IMR-90 (cell line): ENCODE results near the gene ANKMY2. TPM values are rescaled to one million over a fixed set of nuclear protein-coding genes. Genes with fewer than 3 reads are reported as not detected.

Experiments
- ATAC-seq: fragments of 200-7000 bp; cut with Tn5 transposase; 2 replicates; pipeline ENCODE4 v1.9.1; 2020; ENCODE audit warnings: low read depth, mild to moderate bottlenecking, moderate library complexity
- BruUV-seq: library from RNA; stranded (reverse); fragments of 400-500 nt; replicated peaks from 2 replicates; lab custom pipeline; 2021; lab: Mats Ljungman, UMichigan
- CTCF ChIA-PET: fragments of 300-600 bp; formaldehyde crosslinking; extraction: SDS; loops from one replicate; lab custom pipeline; 2021; ENCODE audit warnings: antibody characterized with exemption; lab: Yijun Ruan, JAX
- POLR2A ChIA-PET: fragments of 300-600 bp; sonication (Branson Sonifier 250); formaldehyde crosslinking; loops from one replicate; lab custom pipeline; 2022; ENCODE audit warnings: antibody characterized with exemption; ENCODE audit not compliant: unreplicated experiment; lab: Charles Lee
- DNase-seq: peaks from one replicate; pipeline ENCODE4 v3.0.0; 2013
- H2AFZ ChIP-seq: replicated peaks from 2 replicates; pipeline ENCODE3; 2013; ENCODE audit warnings: low read length, mild to moderate bottlenecking; ENCODE audit not compliant: poor library complexity
- H2AK5ac ChIP-seq: 2 replicates; pipeline ENCODE4 v1.6.1; 2013; ENCODE audit warnings: low read depth, low read length, inconsistent platforms
- H2AK9ac ChIP-seq: replicated peaks from 2 replicates; pipeline ENCODE3; 2013; ENCODE audit warnings: mild to moderate bottlenecking, low read depth, low read length, moderate library complexity; ENCODE audit not compliant: poor library complexity
- H2BK120ac ChIP-seq: 2 replicates; pipeline ENCODE4 v1.6.1; 2013; ENCODE audit warnings: low read depth, low read length, inconsistent platforms
- H2BK15ac ChIP-seq: 3 replicates; pipeline ENCODE4 v1.6.1; 2013; ENCODE audit warnings: low read depth, low read length, inconsistent platforms
- H2BK20ac ChIP-seq: 2 replicates; pipeline ENCODE4 v1.6.1; 2013; ENCODE audit warnings: low read depth, mild to moderate bottlenecking, inconsistent platforms, low read length, moderate library complexity
- H2BK5ac ChIP-seq: 2 replicates; pipeline ENCODE4 v1.6.1; 2013; ENCODE audit warnings: mild to moderate bottlenecking, low read depth, low read length, inconsistent platforms; ENCODE audit not compliant: poor library complexity, severe bottlenecking
- H3K14ac ChIP-seq: replicated peaks from 2 replicates; pipeline ENCODE4 v1.6.1; 2013; ENCODE audit warnings: low read depth, low read length, inconsistent platforms
- H3K18ac ChIP-seq: 2 replicates; pipeline ENCODE4 v1.6.1; 2013; ENCODE audit warnings: low read depth, low read length, control low read depth
- H3K23ac ChIP-seq: 2 replicates; pipeline ENCODE4 v1.6.1; 2013; ENCODE audit warnings: low read depth, low read length, inconsistent platforms
- H3K27ac ChIP-seq: 2 replicates; pipeline ENCODE4 v1.5.1; 2013; ENCODE audit warnings: mild to moderate bottlenecking, control low read depth, low read length; ENCODE audit not compliant: insufficient read depth
- H3K27me3 ChIP-seq: 2 replicates; pipeline ENCODE4 v1.6.1; 2013; ENCODE audit warnings: low read length; ENCODE audit not compliant: control insufficient read depth, insufficient read depth
- H3K36me3 ChIP-seq: 2 replicates; pipeline ENCODE4 v1.6.1; 2013; ENCODE audit warnings: low read length, mixed read lengths; ENCODE audit not compliant: control insufficient read depth, insufficient read depth
- H3K4ac ChIP-seq: 2 replicates; pipeline ENCODE4 v1.6.1; 2013; ENCODE audit warnings: low read depth, low read length, inconsistent platforms
- H3K4me1 ChIP-seq: 2 replicates; pipeline ENCODE4 v1.6.1; 2013; ENCODE audit warnings: low read length, mixed read lengths; ENCODE audit not compliant: control insufficient read depth, insufficient read depth
- H3K4me2 ChIP-seq: 2 replicates; pipeline ENCODE4 v1.6.1; 2013; ENCODE audit warnings: low read depth, mild to moderate bottlenecking, control low read depth, low read length, moderate library complexity
- H3K4me3 ChIP-seq: 2 replicates; pipeline ENCODE4 v1.5.1; 2013; ENCODE audit warnings: low read depth, mild to moderate bottlenecking, control low read depth, low read length, moderate library complexity; ENCODE audit not compliant: insufficient read depth
- H3K56ac ChIP-seq: 2 replicates; pipeline ENCODE4 v1.6.1; 2013; ENCODE audit warnings: low read length, inconsistent platforms; ENCODE audit not compliant: insufficient read depth; ENCODE audit errors: extremely low read depth
- H3K79me1 ChIP-seq, 2 experiments: 2 replicates each; pipeline ENCODE4 v1.6.1; 2013; ENCODE audit warnings: low read length in 2 of 2, inconsistent platforms in 1 of 2, low read depth in 1 of 2
- H3K9ac ChIP-seq: 2 replicates; pipeline ENCODE4 v1.6.1; 2013; ENCODE audit warnings: low read depth, low read length, control low read depth
- H3K9me1 ChIP-seq: 2 replicates; pipeline ENCODE4 v1.6.1; 2013; ENCODE audit warnings: low read length, inconsistent platforms; ENCODE audit not compliant: insufficient read depth
- H3K9me3 ChIP-seq: 2 replicates; pipeline ENCODE4 v1.6.1; 2013; ENCODE audit warnings: low read length; ENCODE audit not compliant: control insufficient read depth, insufficient read depth
- H4K20me1 ChIP-seq: 2 replicates; pipeline ENCODE4 v1.6.1; 2013; ENCODE audit warnings: low read length, inconsistent platforms; ENCODE audit not compliant: insufficient read depth
- H4K5ac ChIP-seq: 2 replicates; pipeline ENCODE4 v1.6.1; 2013; ENCODE audit warnings: mild to moderate bottlenecking, low read depth, low read length, control low read depth
- H4K8ac ChIP-seq, 2 experiments: 2 replicates each; pipeline ENCODE4 v1.6.1; 2013; ENCODE audit warnings: low read depth in 2 of 2, low read length in 2 of 2, control low read depth in 1 of 2, inconsistent platforms in 1 of 2
- H4K91ac ChIP-seq: 2 replicates; pipeline ENCODE4 v1.6.1; 2013; ENCODE audit warnings: low read depth, low read length, inconsistent platforms; ENCODE audit not compliant: insufficient read depth
- BHLHE40 ChIP-seq: fragments of 150-350 bp; IDR thresholded peaks from 2 replicates; pipeline ENCODE4 v1.6.1; 2016; ENCODE audit warnings: mild to moderate bottlenecking, low read depth, low read length
- CTCF ChIP-seq: conservative IDR thresholded peaks from 2 replicates; pipeline ENCODE4 v1.5.1; 2012; ENCODE audit warnings: mild to moderate bottlenecking, low read depth, low read length, improper control_type of control experiment
- RAD21 ChIP-seq: IDR thresholded peaks from 2 replicates; pipeline ENCODE4 v1.6.1; 2012; ENCODE audit warnings: low read length, improper control_type of control experiment
- WGBS, 2 experiments: methylation state at CpG; one replicate each; pipeline versions ENCODE4 v1.1.5 to v1.1.7; 2013; ENCODE audit warnings: missing lambda C conversion rate in 2 of 2; ENCODE audit not compliant: insufficient read length in 1 of 2; ENCODE audit errors: extremely low coverage in 2 of 2; 5-methylcytosine and 5-hydroxymethylcytosine counted together
- dilution Hi-C: fragments of 300-500 bp; cut with HindIII; formaldehyde crosslinking; loops from one replicate; pipeline ENCODE4 v1.14.3; 2018; ENCODE audit warnings: low sequenced_read_pairs; ENCODE audit not compliant: unreplicated experiment
- in situ Hi-C: fragments of 300-500 bp; cut with MboI; formaldehyde crosslinking; loops from 3 replicates; pipeline ENCODE4 v1.14.3; 2019; ENCODE audit warnings: low sequenced_read_pairs, inconsistent platforms, mixed read lengths
- intact Hi-C: fragments of 100-400 bp; cut with micrococcal nuclease; formaldehyde crosslinking; loops from 2 replicates; pipeline ENCODE4 v1.10.0; 2022
- polyA plus RNA-seq, 3 experiments: library from polyadenylated mRNA; depleted of rRNA; stranded (reverse); fragments of >200 nt; gene quantifications; 2 replicates each; pipeline ENCODE4 v1.2.3, GENCODE V29; 2012; ENCODE audit warnings: low replicate concordance in 1 of 3
- total RNA-seq: library from RNA; depleted of rRNA; stranded (reverse); fragments of >200 nt; gene quantifications from 2 replicates; pipeline ENCODE4 v1.2.3, GENCODE V29; 2012

Gene ANKMY2
- total and polyA plus RNA-seq, 2 of the 4 experiments (the other 2 are of a cell fraction): 19.5 to 41.9 TPM

GRCh38 chr7:16604054-16604453 lies 41.5 kb downstream of the ANKMY2 start:
- no CpG with 5 or more reads among the region's 3 CpGs for WGBS, 2 experiments
- H3K4me2 ChIP-seq: no peak overlapping the region
- in situ Hi-C loops: loop anchor here (25.0 kb wide), 1 partner anchor 308 kb away; no protein-coding TSS in a partner anchor
- no peak overlapping the region for H3K9ac ChIP-seq
- 0 out of 2 replicates have a peak, but pooled peaks cover 3% of the 10 kb centered on the region for H3K4me1 ChIP-seq
- H2AK5ac ChIP-seq: no peak overlapping the region
- no peaks in the 10 kb centered on the region for H4K20me1 ChIP-seq
- no peak overlapping the region for H3K27ac ChIP-seq
- H2AFZ ChIP-seq: no peak overlapping the region
- no peak overlapping the region for H2BK5ac ChIP-seq
- no peak overlapping the region for H2BK120ac ChIP-seq
- TF ChIP-seq CTCF (0 out of 2 replicates have a peak, but pooled peaks have one; percentile 24), RAD21 (peak; percentile 17; the same call in 1 of the 2 replicates), BHLHE40 (no peak)
- H2BK15ac ChIP-seq: no peak overlapping the region
- H2BK20ac ChIP-seq: no peak overlapping the region
- no peak overlapping the region for H3K23ac ChIP-seq
- CTCF ChIA-PET: interaction anchor here (1.2 kb wide), 1 partner anchor 9 kb away, joined by 3 read pairs; no protein-coding TSS in a partner anchor
- no peak overlapping the region for H4K91ac ChIP-seq
- no peak overlapping the region for H3K18ac ChIP-seq
- H3K9me3 ChIP-seq: no peaks in the 10 kb centered on the region
- POLR2A ChIA-PET: no interaction called here
- dilution Hi-C loops: no loop called here
- H3K9me1 ChIP-seq: no peaks in the 10 kb centered on the region
- H3K36me3 ChIP-seq: peaks cover 27% of the 10 kb centered on the region
- no peak overlapping the region for H4K5ac ChIP-seq
- no peak overlapping the region for H3K4ac ChIP-seq
- peaks cover 0 to 2% of the 10 kb centered on the region in 2 experiments; a peak in 2 of 4 replicates for H3K79me1 ChIP-seq
- no peak overlapping the region for H3K56ac ChIP-seq
- no peaks in the 10 kb centered on the region for H3K27me3 ChIP-seq
- H3K4me3 ChIP-seq: no peak overlapping the region
- H4K8ac ChIP-seq: no peak overlapping the region
- H3K14ac ChIP-seq: no peak overlapping the region
- intact Hi-C loops: loop anchor here (5.0 kb wide), 1 partner anchor 543 kb away; no protein-coding TSS in a partner anchor
- BruUV-seq: no TSS peak
- ATAC-seq (peak; percentile 40; the same call in 1 of the 2 replicates), DNase-seq (no peak)
- H2AK9ac ChIP-seq: no peak overlapping the region
